ENCODE measurements around the gene MAPK4. TPM values are rescaled to one million over a fixed set of nuclear protein-coding genes. Genes with fewer than 3 reads are reported as not detected.

Gene MAPK4
- total and polyA plus RNA-seq, 7 experiments from 2014 or later = not detected

DNA sequence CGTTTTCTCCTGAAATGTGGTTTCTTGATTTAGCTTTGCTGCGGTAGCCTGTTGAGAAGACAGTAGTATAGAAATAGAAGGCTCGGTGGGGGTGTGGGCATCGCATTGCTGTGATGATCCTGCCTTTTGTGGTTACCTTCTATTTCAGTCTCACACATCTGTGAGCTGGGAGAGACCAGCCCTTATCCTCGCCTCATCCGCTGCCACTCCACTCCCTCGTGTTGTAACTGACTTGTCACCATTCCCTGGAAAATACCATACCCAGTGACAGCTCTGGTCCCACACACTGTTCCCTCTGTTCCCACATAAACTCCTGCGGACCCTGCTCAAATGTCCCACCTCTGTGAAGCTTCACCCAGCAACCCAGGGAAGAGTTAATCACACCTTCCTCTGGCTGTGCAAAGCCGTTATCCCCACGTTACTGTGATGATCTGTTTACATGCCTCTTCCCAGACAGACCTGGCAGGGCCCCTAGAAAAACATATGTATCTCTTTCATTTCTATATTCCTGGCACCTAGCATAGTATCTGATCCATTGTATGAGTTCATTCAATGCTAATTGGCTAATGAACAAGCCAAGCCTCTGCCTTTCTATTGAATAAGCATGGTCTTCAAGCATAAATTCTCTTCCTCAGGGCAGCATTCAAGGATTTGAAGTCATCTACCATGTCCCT is 114.6 kb downstream of the MAPK4 start:
- H3K27ac Mint-ChIP-seq = no peak overlapping the region
- Histone ChIP-seq H3K4me1 (ENCODE audit: control insufficient read depth in 2 of 2, insufficient read depth in 2 of 2, low read length in 2 of 2) (no peaks in the 10 kb centered on the region), H3K27ac (ENCODE audit: low read depth, low read length) (no peak overlapping the region), H3K4me3 (ENCODE audit: low read length) (no peak overlapping the region), H3K27me3 (ENCODE audit: control insufficient read depth in 2 of 2, insufficient read depth in 2 of 2, low read length in 2 of 2) (no peaks in the 10 kb centered on the region), H3K36me3 (ENCODE audit: control insufficient read depth in 2 of 3, insufficient read depth in 3 of 3, low read length in 3 of 3) (no peaks in the 10 kb centered on the region), H3K9me3 (ENCODE audit: control insufficient read depth in 2 of 3, low read length in 3 of 3) (no peaks in the 10 kb centered on the region)
- no peaks in the 10 kb centered on the region for H3K36me3 Mint-ChIP-seq
- peaks cover 0 to 4% (median 0%) of the 10 kb centered on the region in 5 donors for H3K27me3 Mint-ChIP-seq
- no peak for DNase-seq
- no peak for ATAC-seq
- POLR2A ChIA-PET = no interaction called here
- CTCF ChIA-PET = no interaction called here
- intact Hi-C loops (cut with micrococcal nuclease) = no loop called here
- H3K4me1 Mint-ChIP-seq = no peaks in the 10 kb centered on the region
- peaks cover 0 to 2% (median 0%) of the 10 kb centered on the region in 11 donors for H3K9me3 Mint-ChIP-seq
- no peak overlapping the region for H3K4me3 Mint-ChIP-seq

DNA sequence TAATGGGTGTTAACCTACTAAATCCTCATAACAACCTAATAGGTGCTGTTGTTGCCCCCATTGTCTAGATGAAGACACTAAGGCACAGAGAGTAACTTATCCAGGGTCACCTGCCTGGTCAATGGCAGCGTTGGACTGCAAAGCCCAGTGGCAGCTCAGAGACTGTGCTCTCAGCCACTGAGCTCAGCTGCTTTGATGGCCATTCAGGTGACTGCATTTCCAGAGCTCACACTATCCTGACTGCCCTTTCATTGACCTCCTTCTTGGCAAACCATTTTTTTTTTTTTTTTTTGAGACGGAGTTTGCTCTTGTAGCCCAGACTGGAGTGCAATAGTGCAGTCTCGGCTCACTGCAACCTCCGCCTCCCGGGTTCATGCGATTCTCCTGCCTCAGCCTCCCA is 115.2 kb downstream of the MAPK4 start:
- ATAC-seq (no peak), DNase-seq (no peak)
- Histone ChIP-seq H3K27ac (ENCODE audit: low read depth, low read length) (no peak overlapping the region), H3K27me3 (ENCODE audit: control insufficient read depth in 2 of 2, insufficient read depth in 2 of 2, low read length in 2 of 2) (no peaks in the 10 kb centered on the region), H3K4me1 (ENCODE audit: control insufficient read depth in 2 of 2, insufficient read depth in 2 of 2, low read length in 2 of 2) (no peaks in the 10 kb centered on the region), H3K36me3 (ENCODE audit: control insufficient read depth in 2 of 3, insufficient read depth in 3 of 3, low read length in 3 of 3) (no peaks in the 10 kb centered on the region), H3K9me3 (ENCODE audit: control insufficient read depth in 2 of 3, low read length in 3 of 3) (no peaks in the 10 kb centered on the region), H3K4me3 (ENCODE audit: low read length) (no peak overlapping the region)
- peaks cover 0 to 2% (median 0%) of the 10 kb centered on the region in 11 donors for H3K9me3 Mint-ChIP-seq
- intact Hi-C loops (cut with micrococcal nuclease) = no loop called here
- H3K27me3 Mint-ChIP-seq = peaks cover 0 to 4% (median 0%) of the 10 kb centered on the region in 5 donors
- ChIA-PET CTCF (no interaction called here), POLR2A (no interaction called here)
- no peaks in the 10 kb centered on the region for H3K36me3 Mint-ChIP-seq
- no peak overlapping the region for H3K27ac Mint-ChIP-seq
- H3K4me1 Mint-ChIP-seq = no peaks in the 10 kb centered on the region
- H3K4me3 Mint-ChIP-seq = no peak overlapping the region

DNA sequence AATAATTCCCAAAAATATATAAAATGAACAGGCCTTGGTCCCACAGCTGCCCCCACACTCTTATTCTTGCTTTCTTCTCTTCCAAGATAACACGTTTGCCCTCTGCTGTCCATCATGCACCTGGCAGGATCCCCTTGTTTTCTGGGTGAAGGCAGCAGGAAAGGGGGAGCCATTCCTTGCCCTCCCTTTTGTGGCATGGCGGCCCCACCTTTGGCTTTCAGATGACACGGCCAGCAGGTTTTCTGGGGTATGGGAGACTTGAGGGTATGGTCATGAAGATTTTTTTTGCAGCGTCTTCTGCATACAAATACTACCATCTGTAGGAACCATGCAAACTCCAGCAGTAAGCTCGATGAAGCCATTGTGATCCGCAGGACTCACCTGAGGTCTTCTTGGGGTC is 118.8 kb downstream of the MAPK4 start:
- DNase-seq (no peak), ATAC-seq (no peak)
- H3K9me3 ChIP-seq (ENCODE audit: control insufficient read depth in 2 of 3, low read length in 3 of 3) = no peaks in the 10 kb centered on the region
- H3K36me3 Mint-ChIP-seq = no peaks in the 10 kb centered on the region
- no peaks in the 10 kb centered on the region for H3K4me1 ChIP-seq (ENCODE audit: control insufficient read depth in 2 of 2, insufficient read depth in 2 of 2, low read length in 2 of 2)
- intact Hi-C loops (cut with micrococcal nuclease) = no loop called here
- no peak overlapping the region for H3K4me3 ChIP-seq (ENCODE audit: low read length)
- no peaks in the 10 kb centered on the region for H3K36me3 ChIP-seq (ENCODE audit: control insufficient read depth in 2 of 3, insufficient read depth in 3 of 3, low read length in 3 of 3)
- no peak overlapping the region for H3K27ac Mint-ChIP-seq
- no peaks in the 10 kb centered on the region for H3K27me3 ChIP-seq (ENCODE audit: control insufficient read depth in 2 of 2, insufficient read depth in 2 of 2, low read length in 2 of 2)
- H3K27me3 Mint-ChIP-seq = peaks cover 0 to 11% (median 0%) of the 10 kb centered on the region in 5 donors
- ChIA-PET CTCF (no interaction called here), POLR2A (no interaction called here)
- H3K27ac ChIP-seq (ENCODE audit: low read depth, low read length) = no peak overlapping the region
- H3K4me1 Mint-ChIP-seq = no peaks in the 10 kb centered on the region
- peaks cover 0 to 3% (median 0%) of the 10 kb centered on the region in 11 donors for H3K9me3 Mint-ChIP-seq
- H3K4me3 Mint-ChIP-seq = no peak overlapping the region

DNA sequence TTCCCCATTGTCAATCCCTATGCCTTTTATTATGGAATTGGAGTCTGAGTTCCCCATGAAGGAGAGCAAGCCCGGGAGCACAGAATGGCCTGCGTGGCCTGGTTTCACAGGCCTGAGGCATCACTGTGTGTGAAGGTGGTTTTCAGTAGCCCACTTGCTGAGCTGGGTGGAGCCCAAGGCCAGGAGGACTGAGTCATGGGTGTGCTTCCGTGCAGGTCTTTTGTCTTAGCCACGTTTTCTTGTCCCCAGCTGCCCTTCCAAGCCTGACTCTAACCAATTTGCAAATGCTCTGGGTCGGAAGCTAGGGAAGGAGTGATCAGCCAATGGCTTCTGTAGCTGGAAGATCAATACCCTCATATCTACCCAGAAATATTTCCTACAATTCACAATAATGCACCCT is 119.2 kb downstream of the MAPK4 start:
- CTCF ChIA-PET = no interaction called here
- Mint-ChIP-seq H3K27ac (no peak overlapping the region), H3K4me1 (no peaks in the 10 kb centered on the region), H3K9me3 (peaks cover 0 to 3% (median 0%) of the 10 kb centered on the region in 11 donors), H3K27me3 (peaks cover 0 to 14% (median 0%) of the 10 kb centered on the region in 5 donors), H3K36me3 (no peaks in the 10 kb centered on the region), H3K4me3 (no peak overlapping the region)
- POLR2A ChIA-PET = no interaction called here
- H3K4me1 ChIP-seq (ENCODE audit: control insufficient read depth in 2 of 2, insufficient read depth in 2 of 2, low read length in 2 of 2) = no peaks in the 10 kb centered on the region
- H3K9me3 ChIP-seq (ENCODE audit: control insufficient read depth in 2 of 3, low read length in 3 of 3) = no peaks in the 10 kb centered on the region
- H3K27me3 ChIP-seq (ENCODE audit: control insufficient read depth in 2 of 2, insufficient read depth in 2 of 2, low read length in 2 of 2) = no peaks in the 10 kb centered on the region
- no peak for ATAC-seq
- no peak overlapping the region for H3K4me3 ChIP-seq (ENCODE audit: low read length)
- intact Hi-C loops (cut with micrococcal nuclease) = no loop called here
- DNase-seq = no peak
- H3K27ac ChIP-seq (ENCODE audit: low read depth, low read length) = no peak overlapping the region
- no peaks in the 10 kb centered on the region for H3K36me3 ChIP-seq (ENCODE audit: control insufficient read depth in 2 of 3, insufficient read depth in 3 of 3, low read length in 3 of 3)

DNA sequence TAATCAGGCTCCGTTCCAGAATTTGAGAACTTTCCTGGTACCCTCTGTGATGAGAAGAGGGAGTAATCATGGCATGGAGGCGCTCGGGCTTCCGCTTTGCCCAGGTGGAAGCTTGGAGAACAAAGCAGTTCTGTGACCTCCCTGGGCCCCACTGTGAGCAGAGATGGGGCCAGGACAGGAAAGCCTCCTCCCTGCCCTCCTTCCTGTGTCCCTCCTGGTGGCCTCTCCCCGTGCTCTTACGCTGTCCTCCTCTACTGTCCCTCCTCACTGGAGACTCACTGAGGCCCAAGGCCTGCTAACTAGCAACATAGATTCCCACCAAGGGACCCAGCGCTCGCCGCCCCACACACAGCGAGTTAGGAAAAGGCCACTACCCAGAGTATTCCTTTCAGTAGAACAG is 119.8 kb downstream of the MAPK4 start:
- peaks cover 0 to 14% (median 1%) of the 10 kb centered on the region in 5 donors for H3K27me3 Mint-ChIP-seq
- peaks cover 0 to 1% (median 0%) of the 10 kb centered on the region in 11 donors for H3K9me3 Mint-ChIP-seq
- ATAC-seq (no peak), DNase-seq (no peak)
- Histone ChIP-seq H3K27ac (ENCODE audit: low read depth, low read length) (no peak overlapping the region), H3K36me3 (ENCODE audit: control insufficient read depth in 2 of 3, insufficient read depth in 3 of 3, low read length in 3 of 3) (no peaks in the 10 kb centered on the region), H3K9me3 (ENCODE audit: control insufficient read depth in 2 of 3, low read length in 3 of 3) (no peaks in the 10 kb centered on the region), H3K4me1 (ENCODE audit: control insufficient read depth in 2 of 2, insufficient read depth in 2 of 2, low read length in 2 of 2) (no peaks in the 10 kb centered on the region), H3K27me3 (ENCODE audit: control insufficient read depth in 2 of 2, insufficient read depth in 2 of 2, low read length in 2 of 2) (no peaks in the 10 kb centered on the region), H3K4me3 (ENCODE audit: low read length) (no peak overlapping the region)
- ChIA-PET CTCF (no interaction called here), POLR2A (no interaction called here)
- H3K4me3 Mint-ChIP-seq = no peak overlapping the region
- H3K4me1 Mint-ChIP-seq = no peaks in the 10 kb centered on the region
- H3K36me3 Mint-ChIP-seq = no peaks in the 10 kb centered on the region
- intact Hi-C loops (cut with micrococcal nuclease) = no loop called here
- H3K27ac Mint-ChIP-seq = no peak overlapping the region

DNA sequence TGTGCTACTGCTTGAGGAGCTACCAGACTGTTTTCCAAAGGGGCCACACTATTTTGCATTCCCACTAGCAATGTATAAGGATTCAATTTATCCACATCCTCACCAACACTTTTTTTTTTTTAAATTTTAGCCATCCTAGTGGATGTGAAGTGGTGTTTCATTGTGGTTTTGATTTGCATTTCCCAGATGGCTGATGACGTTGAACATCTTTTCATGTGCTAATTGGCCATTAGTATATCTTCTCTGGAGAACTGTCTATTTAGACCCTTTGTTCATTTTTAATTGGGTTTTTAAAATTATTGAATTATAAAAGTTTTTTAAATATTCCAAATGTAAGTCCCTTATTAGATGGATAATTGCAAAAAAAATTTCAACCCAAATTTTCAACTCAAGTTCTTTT is 121.1 kb downstream of the MAPK4 start:
- H3K9me3 ChIP-seq (ENCODE audit: control insufficient read depth in 2 of 3, low read length in 3 of 3) = no peaks in the 10 kb centered on the region
- no peaks in the 10 kb centered on the region for H3K36me3 Mint-ChIP-seq
- no peak for ATAC-seq

DNA sequence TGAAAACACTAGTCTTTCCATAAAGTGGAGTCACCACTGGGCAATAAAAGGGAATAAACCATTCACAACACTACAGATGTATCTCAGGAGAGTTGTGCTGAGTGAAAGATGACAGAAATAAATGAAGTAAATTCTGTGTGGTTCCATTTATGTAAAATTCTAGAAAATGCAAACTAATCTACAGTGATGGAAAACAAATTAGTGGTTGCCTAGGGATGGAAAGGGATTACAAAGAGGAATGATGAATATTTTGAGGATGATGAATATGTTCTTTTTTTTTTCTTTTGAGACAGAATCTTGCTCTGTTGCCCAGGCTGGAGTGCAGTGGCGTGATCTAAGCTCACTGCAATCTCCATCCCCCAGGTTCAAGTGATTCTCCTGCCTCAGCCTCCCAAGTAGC is 123.0 kb downstream of the MAPK4 start:
- ATAC-seq (no peak), DNase-seq (no peak)
- no peaks in the 10 kb centered on the region for H3K9me3 ChIP-seq (ENCODE audit: control insufficient read depth in 2 of 3, low read length in 3 of 3)
- H3K4me1 ChIP-seq (ENCODE audit: control insufficient read depth in 2 of 2, insufficient read depth in 2 of 2, low read length in 2 of 2) = no peaks in the 10 kb centered on the region
- Mint-ChIP-seq H3K4me3 (no peak overlapping the region), H3K27ac (no peak overlapping the region), H3K36me3 (no peaks in the 10 kb centered on the region), H3K4me1 (no peaks in the 10 kb centered on the region), H3K9me3 (peaks cover 0 to 2% (median 0%) of the 10 kb centered on the region in 11 donors), H3K27me3 (peaks cover 0 to 17% (median 6%) of the 10 kb centered on the region in 5 donors)
- ChIA-PET CTCF (no interaction called here), POLR2A (no interaction called here)
- H3K27ac ChIP-seq (ENCODE audit: low read depth, low read length) = no peak overlapping the region
- H3K27me3 ChIP-seq (ENCODE audit: control insufficient read depth in 2 of 2, insufficient read depth in 2 of 2, low read length in 2 of 2) = no peaks in the 10 kb centered on the region
- intact Hi-C loops (cut with micrococcal nuclease) = no loop called here
- H3K36me3 ChIP-seq (ENCODE audit: control insufficient read depth in 2 of 3, insufficient read depth in 3 of 3, low read length in 3 of 3) = no peaks in the 10 kb centered on the region
- no peak overlapping the region for H3K4me3 ChIP-seq (ENCODE audit: low read length)

More for the DNA sequence above, 121.1 kb downstream of the MAPK4 start:
- no peaks in the 10 kb centered on the region for H3K4me1 Mint-ChIP-seq
- no peak overlapping the region for H3K4me3 Mint-ChIP-seq
- intact Hi-C loops (cut with micrococcal nuclease) = no loop called here
- peaks cover 0 to 17% (median 6%) of the 10 kb centered on the region in 5 donors for H3K27me3 Mint-ChIP-seq
- H3K27ac ChIP-seq (ENCODE audit: low read depth, low read length) = no peak overlapping the region
- H3K27ac Mint-ChIP-seq = no peak overlapping the region
- H3K4me3 ChIP-seq (ENCODE audit: low read length) = no peak overlapping the region
- CTCF ChIA-PET = no interaction called here
- no peaks in the 10 kb centered on the region for H3K36me3 ChIP-seq (ENCODE audit: control insufficient read depth in 2 of 3, insufficient read depth in 3 of 3, low read length in 3 of 3)
- POLR2A ChIA-PET = no interaction called here
- H3K27me3 ChIP-seq (ENCODE audit: control insufficient read depth in 2 of 2, insufficient read depth in 2 of 2, low read length in 2 of 2) = no peaks in the 10 kb centered on the region
- H3K4me1 ChIP-seq (ENCODE audit: control insufficient read depth in 2 of 2, insufficient read depth in 2 of 2, low read length in 2 of 2) = no peaks in the 10 kb centered on the region
- no peak for DNase-seq
- peaks cover 0 to 2% (median 0%) of the 10 kb centered on the region in 11 donors for H3K9me3 Mint-ChIP-seq
